ENCODE data around the gene KRTAP10-4. TPM values are rescaled to one million over a fixed set of nuclear protein-coding genes. Genes with fewer than 3 reads are reported as not detected.

Gene KRTAP10-4
- total RNA-seq, 4 donors from 2014 or later: not detected

DNA sequence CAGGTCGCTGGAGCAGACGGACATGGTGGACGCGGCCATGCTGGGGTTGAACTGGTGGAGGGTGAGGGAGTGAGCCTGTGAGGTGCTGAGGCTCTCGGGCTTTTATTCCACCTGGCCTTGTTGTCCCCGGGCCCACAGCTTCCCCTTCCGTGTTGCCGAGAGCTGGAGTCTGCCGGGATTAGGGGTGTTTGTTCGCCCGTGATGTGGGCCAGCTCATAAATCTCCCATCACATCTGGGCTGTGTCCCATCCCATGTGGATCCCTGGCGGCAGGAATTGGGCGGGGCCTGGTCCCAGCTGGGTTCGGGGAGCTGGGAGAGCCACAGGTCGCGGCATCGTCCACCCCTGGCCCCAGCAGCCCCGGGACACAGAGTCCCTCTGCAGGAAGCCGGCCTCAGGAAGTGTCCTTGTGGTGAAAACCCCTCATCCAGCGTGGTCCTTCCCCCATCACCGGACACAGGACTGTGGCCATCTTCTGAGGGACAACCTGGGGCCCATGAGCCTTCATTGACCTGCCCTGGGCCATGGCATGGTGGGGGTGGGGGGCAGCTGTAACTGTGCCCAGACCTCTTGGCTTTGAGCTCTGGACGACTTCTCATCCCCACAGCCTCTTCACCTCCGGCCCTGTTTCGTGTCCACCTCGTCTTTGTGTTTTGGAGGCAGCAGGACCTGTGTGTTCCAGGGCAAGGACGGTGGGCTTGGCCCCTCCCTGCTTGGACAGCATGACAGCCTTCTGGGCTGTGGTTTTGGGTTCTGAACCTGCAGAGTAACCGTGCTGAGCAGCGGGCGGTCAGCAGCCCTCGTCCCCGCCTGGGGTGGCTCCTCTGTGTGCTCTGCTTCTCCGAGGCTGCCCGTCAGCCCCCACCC lies 19.1 kb downstream of the KRTAP10-4 start, which contains the start of gene KRTAP10-6:
TSS of gene KRTAP10-6 (minus strand) at position 60 of the 866 bp plus-strand sequence. CDS start at position 39, 21 bp downstream.
- ATAC-seq: no peak
- Histone ChIP-seq H3K36me3 (no peaks in the 10 kb centered on the region), H3K9me3 (no peaks in the 10 kb centered on the region), H3K4me3 (no peak within 1 kb of the TSS), H3K27me3 (peaks cover 54% of the 10 kb centered on the region), H3K4me1 (no peaks in the 10 kb centered on the region), H3K27ac (no peak within 1 kb of the TSS)
- TF ChIP-seq EP300 (IDR thresholded peaks at IDR 0.05): no peak
- TF ChIP-seq POLR2AphosphoS5 (IDR thresholded peaks at IDR 0.05): no peak
- no peak for TF ChIP-seq POLR2A (IDR thresholded peaks at IDR 0.05)
- TF ChIP-seq CTCF (IDR thresholded peaks at IDR 0.05): no peak
- WGBS, 2 donors (ENCODE audit: low coverage in 1 of 2): 78% methylated on average over 4 of the region's 33 CpGs; no CpG with 5 or more reads in 1 of the 2 donors

DNA sequence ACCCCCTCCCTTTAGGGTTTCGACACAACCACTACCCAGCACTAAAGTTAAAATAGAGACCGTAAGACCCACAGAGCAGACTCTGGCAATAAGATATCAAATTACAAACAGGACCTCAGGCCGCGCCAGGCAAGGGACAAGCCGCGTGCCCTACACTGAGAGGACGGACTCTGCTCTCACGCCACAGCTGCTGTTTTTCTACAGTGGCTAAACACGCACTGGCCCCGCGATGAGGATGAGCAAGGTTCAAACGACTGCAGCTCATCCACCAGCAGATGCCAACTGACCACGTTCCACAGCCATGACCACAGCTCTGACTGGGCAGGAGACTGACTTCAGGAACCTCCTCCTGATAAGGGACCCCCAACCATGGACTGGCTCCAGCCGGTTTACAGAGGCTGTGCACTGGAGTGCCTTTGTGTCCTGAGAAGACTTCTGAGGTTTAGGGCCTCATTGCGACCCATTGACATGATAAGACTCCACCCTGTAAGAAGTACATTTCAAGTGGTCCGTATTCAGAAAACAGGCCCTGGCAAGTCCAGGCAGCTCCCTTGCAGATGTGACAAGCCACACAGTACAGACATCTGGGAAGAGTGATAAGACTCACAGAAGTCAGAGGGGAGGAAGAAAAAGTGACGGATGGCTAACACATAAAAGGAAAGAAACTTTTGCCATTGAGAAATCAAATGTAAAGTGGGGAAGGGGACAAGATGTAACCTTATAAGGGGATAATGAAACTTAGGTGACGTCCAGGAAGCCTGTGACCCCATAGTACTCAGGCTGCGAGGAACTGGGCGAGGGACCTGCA lies 20.3 kb downstream of the KRTAP10-4 start:
- no peak for ATAC-seq
- TF ChIP-seq POLR2A (IDR thresholded peaks at IDR 0.05): no peak
- TF ChIP-seq POLR2AphosphoS5 (IDR thresholded peaks at IDR 0.05): no peak
- no peak for TF ChIP-seq EP300 (IDR thresholded peaks at IDR 0.05)
- no peak for TF ChIP-seq CTCF (IDR thresholded peaks at IDR 0.05)
- 56 to 79% methylated on average over 7 to 17 of the region's 20 CpGs for WGBS, 2 donors (ENCODE audit: low coverage in 1 of 2)

GRCh38 chr21:44594406-44594916 lies 20.9 kb downstream of the KRTAP10-4 start:
- peaks cover 66% of the 10 kb centered on the region for H3K27me3 ChIP-seq
- 63 to 87% methylated on average over 6 to 10 of the region's 12 CpGs for WGBS, 2 donors (ENCODE audit: low coverage in 1 of 2)
- H3K4me1 ChIP-seq: no peaks in the 10 kb centered on the region
- no peak for TF ChIP-seq CTCF (IDR thresholded peaks at IDR 0.05)
- TF ChIP-seq POLR2A (IDR thresholded peaks at IDR 0.05): no peak
- TF ChIP-seq EP300 (IDR thresholded peaks at IDR 0.05): no peak
- TF ChIP-seq POLR2AphosphoS5 (IDR thresholded peaks at IDR 0.05): no peak
- H3K9me3 ChIP-seq: peaks cover 0 to 12% (median 0%) of the 10 kb centered on the region in 3 donors
- H3K36me3 ChIP-seq: no peaks in the 10 kb centered on the region
- H3K4me3 ChIP-seq: no peak overlapping the region
- no peak overlapping the region for H3K27ac ChIP-seq
- ATAC-seq: no peak

More for the DNA sequence above, 20.3 kb downstream of the KRTAP10-4 start:
- Histone ChIP-seq H3K36me3 (no peaks in the 10 kb centered on the region), H3K27me3 (peaks cover 64% of the 10 kb centered on the region), H3K4me3 (no peak overlapping the region), H3K4me1 (no peaks in the 10 kb centered on the region), H3K27ac (no peak overlapping the region), H3K9me3 (peaks cover 0 to 10% (median 0%) of the 10 kb centered on the region in 3 donors)

- no peaks in the 10 kb centered on the region for H3K36me3 ChIP-seq
- TF ChIP-seq CTCF (IDR thresholded peaks at IDR 0.05): no peak
- no peak for TF ChIP-seq POLR2A (IDR thresholded peaks at IDR 0.05)
- TF ChIP-seq POLR2AphosphoS5 (IDR thresholded peaks at IDR 0.05): no peak
- TF ChIP-seq EP300 (IDR thresholded peaks at IDR 0.05): no peak
- no peaks in the 10 kb centered on the region for H3K4me1 ChIP-seq
- peaks cover 0 to 12% (median 0%) of the 10 kb centered on the region in 3 donors for H3K9me3 ChIP-seq
- peaks cover 66% of the 10 kb centered on the region for H3K27me3 ChIP-seq
- no peak for ATAC-seq
- no peak overlapping the region for H3K4me3 ChIP-seq
- 61 to 83% methylated on average over 1 to 6 of the region's 6 CpGs for WGBS, 2 donors (ENCODE audit: low coverage in 1 of 2)
- no peak overlapping the region for H3K27ac ChIP-seq
Measured at GRCh38 chr21:44595524-44595923, 22.0 kb downstream of the KRTAP10-4 start.
